Body of pancreas (tissue), 4 donors: ENCODE measurements around the gene TBL2.

ENCODE experiments used
- POLR2A ChIP-seq, 3 donors: fragments of 450-650 bp; IDR thresholded peaks; one replicate each; pipeline ENCODE4 v1.6.1; 2016; ENCODE audit warnings: antibody characterized with exemption in 3 of 3, mild to moderate bottlenecking in 2 of 3
- TF ChIP-seq, protein P1 (sequence below), 7 experiments: fragments of 450-650 bp in 4 of 7; fragments of 200-600 bp in 3 of 7; sonication (generic) in 3 of 7; IDR thresholded peaks; one replicate each; pipeline ENCODE4 v1.5.1; 2016 to 2019; ENCODE audit warnings: antibody characterized with exemption in 7 of 7

DNA sequence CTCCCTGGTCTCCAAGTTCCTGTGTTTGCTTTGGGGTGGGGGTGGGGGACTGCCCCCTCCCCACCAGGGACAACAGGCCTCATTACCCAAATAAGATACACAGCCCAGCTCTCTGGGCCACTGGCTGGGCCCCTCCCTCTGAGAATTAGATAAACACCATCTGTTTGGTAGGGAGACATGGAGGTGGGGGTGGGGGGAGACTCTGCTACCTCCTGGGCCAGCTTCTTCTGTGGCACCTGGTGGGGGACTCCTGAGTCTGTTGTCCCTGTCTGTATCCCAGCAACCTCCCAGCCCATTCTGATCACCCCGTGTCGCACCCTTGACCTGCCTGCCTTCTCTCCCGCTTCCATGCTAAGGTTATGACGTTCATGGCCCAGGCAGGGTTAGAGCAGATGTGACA lies 40.2 kb upstream of the TBL2 start:
- TF ChIP-seq, protein P1, sequence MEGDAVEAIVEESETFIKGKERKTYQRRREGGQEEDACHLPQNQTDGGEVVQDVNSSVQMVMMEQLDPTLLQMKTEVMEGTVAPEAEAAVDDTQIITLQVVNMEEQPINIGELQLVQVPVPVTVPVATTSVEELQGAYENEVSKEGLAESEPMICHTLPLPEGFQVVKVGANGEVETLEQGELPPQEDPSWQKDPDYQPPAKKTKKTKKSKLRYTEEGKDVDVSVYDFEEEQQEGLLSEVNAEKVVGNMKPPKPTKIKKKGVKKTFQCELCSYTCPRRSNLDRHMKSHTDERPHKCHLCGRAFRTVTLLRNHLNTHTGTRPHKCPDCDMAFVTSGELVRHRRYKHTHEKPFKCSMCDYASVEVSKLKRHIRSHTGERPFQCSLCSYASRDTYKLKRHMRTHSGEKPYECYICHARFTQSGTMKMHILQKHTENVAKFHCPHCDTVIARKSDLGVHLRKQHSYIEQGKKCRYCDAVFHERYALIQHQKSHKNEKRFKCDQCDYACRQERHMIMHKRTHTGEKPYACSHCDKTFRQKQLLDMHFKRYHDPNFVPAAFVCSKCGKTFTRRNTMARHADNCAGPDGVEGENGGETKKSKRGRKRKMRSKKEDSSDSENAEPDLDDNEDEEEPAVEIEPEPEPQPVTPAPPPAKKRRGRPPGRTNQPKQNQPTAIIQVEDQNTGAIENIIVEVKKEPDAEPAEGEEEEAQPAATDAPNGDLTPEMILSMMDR (IDR thresholded peaks at IDR 0.05) = no peak
- no peak for TF ChIP-seq POLR2A (IDR thresholded peaks at IDR 0.05)
